HG03520 (cell line): ENCODE data around the gene TMEM259.

ENCODE experiments used
- ATAC-seq: cut with Tn5 transposase; IDR thresholded peaks from one replicate; pipeline ENCODE4 v1.9.1; 2021; ENCODE audit warnings: mild to moderate bottlenecking, moderate library complexity; ENCODE audit not compliant: unreplicated experiment

Gene TMEM259

DNA sequence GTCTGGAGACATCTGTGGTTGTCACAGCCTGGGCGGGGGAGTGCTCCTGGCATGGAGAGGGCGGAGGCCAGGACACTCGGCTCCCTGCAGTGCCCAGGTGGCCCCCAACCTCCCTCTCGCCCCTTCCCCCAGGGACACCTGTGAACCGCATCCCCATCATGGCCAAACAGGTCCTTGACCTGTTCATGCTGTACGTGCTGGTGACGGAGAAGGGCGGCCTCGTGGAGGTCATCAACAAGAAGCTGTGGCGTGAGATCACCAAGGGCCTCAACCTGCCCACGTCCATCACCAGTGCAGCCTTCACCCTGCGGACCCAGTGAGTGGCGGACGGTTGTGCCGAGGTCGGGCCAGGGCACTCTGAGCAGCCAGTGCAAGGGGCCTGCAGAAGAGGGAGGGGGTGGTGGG lies 56.8 kb downstream of the TMEM259 start:
- no peak for ATAC-seq

DNA sequence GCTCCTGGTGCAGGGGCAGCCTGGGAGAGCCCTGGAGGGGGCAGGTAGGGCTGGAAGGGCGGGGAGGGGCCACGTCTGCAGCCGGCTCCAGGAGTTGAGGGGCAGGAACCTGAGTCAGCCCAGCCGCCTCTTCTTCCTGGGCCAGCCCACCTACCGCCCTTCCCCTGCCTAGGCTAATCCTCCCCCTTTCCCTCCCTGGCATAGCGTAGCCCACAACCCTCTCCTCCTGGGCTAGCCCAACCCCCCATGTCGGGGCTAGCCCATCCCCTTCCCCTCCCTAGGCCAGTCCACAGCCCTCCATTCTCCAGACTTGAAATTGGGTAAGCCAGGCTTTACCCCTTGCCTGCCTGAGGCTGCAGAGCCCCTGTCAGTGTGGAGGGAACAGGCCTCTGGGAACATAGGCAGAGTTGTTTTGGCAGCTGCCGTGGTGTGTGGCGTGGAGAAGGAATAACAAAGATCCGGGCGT lies 57.4 kb downstream of the TMEM259 start:
- ATAC-seq = no peak

DNA sequence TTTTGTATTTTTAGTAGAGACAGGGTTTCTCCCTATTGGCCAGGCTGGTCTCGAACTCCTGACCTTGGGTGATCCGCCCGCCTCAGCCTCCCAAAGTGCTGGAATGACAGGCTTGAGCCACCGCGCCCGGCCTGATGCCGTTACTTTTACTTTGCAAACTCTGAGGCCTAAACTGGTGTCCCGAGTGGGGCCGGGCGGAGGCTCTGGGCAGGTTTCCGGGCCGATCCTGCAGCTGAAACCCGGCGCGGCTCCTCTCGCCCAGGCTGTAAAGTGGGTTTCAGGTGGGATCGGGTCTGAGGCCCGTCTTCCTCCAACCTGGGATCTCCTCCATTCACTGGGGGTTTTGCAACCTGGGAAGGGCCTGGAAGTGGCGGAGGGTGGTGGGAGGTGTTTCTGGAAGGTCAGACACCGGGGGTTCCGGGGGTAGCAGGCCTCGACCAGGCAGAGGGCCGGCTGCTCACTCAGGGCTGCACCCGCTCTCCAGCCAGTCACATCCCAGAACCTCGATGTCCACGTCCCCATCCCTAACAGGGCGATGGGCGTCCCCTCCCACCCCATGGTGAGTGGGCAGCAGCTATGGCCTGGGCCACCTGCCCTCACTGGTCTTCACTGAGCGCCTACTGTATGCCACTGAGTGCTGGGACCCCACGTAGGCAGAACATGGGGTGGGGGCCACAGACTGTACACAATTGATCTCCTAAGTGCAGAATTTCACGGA lies 58.1 kb downstream of the TMEM259 start:
- no peak for ATAC-seq

DNA sequence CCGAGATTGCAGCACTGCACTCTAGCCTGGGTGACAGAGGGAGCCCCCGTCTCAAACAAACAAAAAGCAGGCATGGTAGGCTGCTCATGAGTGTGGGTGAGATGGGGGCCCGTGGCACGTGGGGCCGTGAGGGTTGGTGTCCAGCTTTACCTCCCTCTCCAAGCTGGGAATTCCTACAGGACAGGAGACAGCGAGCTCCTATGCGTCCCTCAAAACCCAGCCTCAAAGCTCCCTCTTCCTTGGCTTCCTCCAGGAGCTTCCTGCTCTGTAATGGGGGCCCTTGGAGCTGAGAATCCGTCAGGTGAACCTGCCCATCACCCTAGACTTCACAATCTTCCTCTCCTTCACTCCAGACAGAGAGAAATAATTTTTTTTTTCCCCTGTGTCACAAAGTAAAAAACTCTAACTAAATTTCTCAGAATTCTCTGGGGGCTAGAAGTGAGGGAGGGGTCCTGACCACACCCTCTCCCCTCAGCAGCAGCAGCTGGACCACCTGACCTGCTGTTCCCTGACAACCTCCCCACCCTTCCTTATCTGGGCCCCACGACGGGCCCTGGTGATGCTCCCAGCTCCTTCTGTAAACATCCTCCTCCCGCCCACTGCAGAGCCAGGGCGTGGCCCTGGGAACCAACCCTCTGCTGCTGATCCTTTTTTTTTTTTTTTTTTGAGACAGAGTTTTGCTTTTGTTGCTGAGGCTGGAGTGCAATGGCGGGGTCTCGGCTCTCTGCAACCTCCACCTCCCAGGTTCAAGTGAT lies 58.9 kb downstream of the TMEM259 start:
- ATAC-seq = no peak

DNA sequence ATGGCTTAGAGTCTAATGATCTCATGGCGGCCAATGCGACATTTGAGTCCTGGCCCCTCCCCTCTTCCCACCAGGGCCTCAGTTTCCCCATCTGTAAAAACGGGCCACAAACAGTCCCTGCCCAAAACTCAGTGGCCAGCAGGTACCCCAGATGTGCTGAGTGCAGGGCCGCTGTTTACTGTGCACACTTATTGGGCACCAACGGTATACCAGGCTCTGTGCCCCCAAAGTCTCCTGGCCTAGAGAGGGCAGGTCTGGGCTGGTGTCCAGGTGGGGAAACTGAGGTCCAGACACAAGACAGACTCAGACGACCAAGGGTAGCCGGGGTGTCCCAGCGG lies 60.4 kb downstream of the TMEM259 start:
- ATAC-seq = no peak

DNA sequence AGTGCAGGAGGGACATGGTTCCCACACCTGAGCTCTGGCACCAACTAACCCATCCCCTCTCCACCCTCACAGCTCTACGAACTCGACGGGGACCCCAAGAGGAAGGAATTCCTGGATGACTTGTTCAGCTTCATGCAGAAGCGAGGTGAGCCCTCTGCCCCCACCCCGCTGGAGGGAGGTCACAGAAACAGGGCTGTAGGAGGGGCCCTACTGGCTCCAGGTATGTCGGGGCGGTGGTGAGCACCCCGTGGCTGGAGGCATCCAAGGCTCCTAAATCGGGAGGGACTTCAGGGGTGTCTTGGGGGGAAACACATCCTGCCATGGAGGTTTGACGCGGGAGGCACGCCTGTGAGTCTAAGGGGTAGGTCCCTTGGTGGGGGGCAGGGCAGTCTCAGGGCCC lies 60.9 kb downstream of the TMEM259 start:
- no peak for ATAC-seq
